SKM-1 (cell line): Measurements from ENCODE around the gene AP3D1.

ENCODE experiments used
- DNase-seq: peaks from one replicate; lab custom pipeline; 2025; ENCODE audit not compliant: unreplicated experiment; lab: John Stamatoyannopoulos, UW

AP3D1 gene

GRCh38 chr19:2113439-2114211 is 37.7 kb downstream of the AP3D1 start:
- DNase-seq, result no peak

- DNase-seq, result no peak
Observed at GRCh38 chr19:2112516-2113320, 38.6 kb downstream of the AP3D1 start.

GRCh38 chr19:2111886-2112285 is 39.5 kb downstream of the AP3D1 start:
- no peak for DNase-seq

GRCh38 chr19:2111425-2111824 is 39.9 kb downstream of the AP3D1 start:
- no peak for DNase-seq

GRCh38 chr19:2110822-2111221 is 40.5 kb downstream of the AP3D1 start:
- DNase-seq, result no peak

GRCh38 chr19:2109046-2109864 is 42.1 kb downstream of the AP3D1 start:
- DNase-seq, result no peak

GRCh38 chr19:2108251-2109016 is 42.9 kb downstream of the AP3D1 start:
- DNase-seq, result no peak

GRCh38 chr19:2103045-2103707 is 48.2 kb downstream of the AP3D1 start:
- DNase-seq, result no peak

- no peak for DNase-seq
Observed at GRCh38 chr19:2101417-2102335, 49.7 kb downstream of the AP3D1 start.

GRCh38 chr19:2100719-2101061 is 50.7 kb downstream of the AP3D1 start:
- no peak for DNase-seq

- DNase-seq, result no peak
Observed at GRCh38 chr19:2099937-2100718, 51.2 kb downstream of the AP3D1 start.

- DNase-seq, result no peak
Observed at GRCh38 chr19:2099054-2099501, 52.3 kb downstream of the AP3D1 start.

GRCh38 chr19:2097886-2098327 is 53.5 kb downstream of the AP3D1 start:
- DNase-seq, result no peak

- DNase-seq, result no peak
Observed at GRCh38 chr19:2097203-2097885, 54.0 kb downstream of the AP3D1 start.

GRCh38 chr19:2096480-2097202 is 54.7 kb downstream of the AP3D1 start, which contains the start of gene IZUMO4:
IZUMO4 (plus strand) TSS chr19:2096915; CDS start chr19:2096946, 31 bp downstream.
- DNase-seq, result peak; percentile 61

GRCh38 chr19:2096034-2096479 is 55.3 kb downstream of the AP3D1 start, which contains the start of gene MOB3A:
MOB3A (minus strand) TSS chr19:2096326; CDS start chr19:2078560, 17,766 bp downstream.
- no peak for DNase-seq
